RWPE1 (cell line): ENCODE data around the gene CSMD2.

Source experiments
- CTCF ChIA-PET: fragments of 350-600 bp; sonication (Branson Sonifier 250); formaldehyde crosslinking; extraction: SDS; loops from one replicate; lab custom pipeline; 2021; lab: Yijun Ruan, JAX
- POLR2A ChIA-PET: fragments of 400-600 bp; formaldehyde crosslinking; extraction: SDS; loops from one replicate; lab custom pipeline; 2020; ENCODE audit warnings: antibody characterized with exemption; ENCODE audit not compliant: low non-redundant PET; lab: Yijun Ruan, JAX
- DNase-seq: peaks from one replicate; pipeline ENCODE4 v3.0.0; 2012; ENCODE audit warnings: low spot score
- H3K27ac ChIP-seq: fragments of 450-650 bp; 2 replicates; pipeline ENCODE4 v1.5.1; 2017
- TF ChIP-seq, protein P1 (sequence below): fragments of 450-650 bp; conservative IDR thresholded peaks from 2 replicates; pipeline ENCODE4 v1.5.1; 2017; ENCODE audit warnings: low read depth, mild to moderate bottlenecking

The CSMD2 gene

GRCh38 chr1:33464552-33464951 is 700.5 kb downstream of the CSMD2 start:
- TF ChIP-seq, protein P1, sequence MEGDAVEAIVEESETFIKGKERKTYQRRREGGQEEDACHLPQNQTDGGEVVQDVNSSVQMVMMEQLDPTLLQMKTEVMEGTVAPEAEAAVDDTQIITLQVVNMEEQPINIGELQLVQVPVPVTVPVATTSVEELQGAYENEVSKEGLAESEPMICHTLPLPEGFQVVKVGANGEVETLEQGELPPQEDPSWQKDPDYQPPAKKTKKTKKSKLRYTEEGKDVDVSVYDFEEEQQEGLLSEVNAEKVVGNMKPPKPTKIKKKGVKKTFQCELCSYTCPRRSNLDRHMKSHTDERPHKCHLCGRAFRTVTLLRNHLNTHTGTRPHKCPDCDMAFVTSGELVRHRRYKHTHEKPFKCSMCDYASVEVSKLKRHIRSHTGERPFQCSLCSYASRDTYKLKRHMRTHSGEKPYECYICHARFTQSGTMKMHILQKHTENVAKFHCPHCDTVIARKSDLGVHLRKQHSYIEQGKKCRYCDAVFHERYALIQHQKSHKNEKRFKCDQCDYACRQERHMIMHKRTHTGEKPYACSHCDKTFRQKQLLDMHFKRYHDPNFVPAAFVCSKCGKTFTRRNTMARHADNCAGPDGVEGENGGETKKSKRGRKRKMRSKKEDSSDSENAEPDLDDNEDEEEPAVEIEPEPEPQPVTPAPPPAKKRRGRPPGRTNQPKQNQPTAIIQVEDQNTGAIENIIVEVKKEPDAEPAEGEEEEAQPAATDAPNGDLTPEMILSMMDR: no peak
- ChIA-PET POLR2A (no interaction called here), CTCF (interaction anchor here (0.6 kb wide), 1 partner anchor 25 kb away, joined by 6 read pairs; no protein-coding TSS in a partner anchor)
- DNase-seq: no peak
- no peak overlapping the region for H3K27ac ChIP-seq
